Adipocyte (in vitro differentiated cells): ENCODE measurements around the gene SART3.
"Not testable (repeated sequence)": the region's sequence is repeated elsewhere in the genome, so short reads cannot be mapped to it uniquely, and the experiment has no call there.

ENCODE experiments used
- DNase-seq: peaks from one replicate; pipeline ENCODE4 v3.0.0-alpha.2; 2015; ENCODE audit warnings: low read depth
- H3K27me3 ChIP-seq: replicated peaks from 2 replicates; pipeline ENCODE4 v1.7.0; 2013; ENCODE audit warnings: mild to moderate bottlenecking, low read length, moderate library complexity; ENCODE audit not compliant: control insufficient read depth, insufficient read depth
- H3K36me3 ChIP-seq: 2 replicates; pipeline ENCODE4 v1.7.0; 2013; ENCODE audit warnings: low read length, mild to moderate bottlenecking, moderate library complexity; ENCODE audit not compliant: control insufficient read depth, insufficient read depth, severe bottlenecking
- H3K4me1 ChIP-seq: 2 replicates; pipeline ENCODE4 v1.7.0; 2013; ENCODE audit warnings: mild to moderate bottlenecking, low read length, moderate library complexity; ENCODE audit not compliant: control insufficient read depth, insufficient read depth
- H3K4me3 ChIP-seq: 2 replicates; pipeline ENCODE4 v1.7.0; 2013; ENCODE audit warnings: mild to moderate bottlenecking, low read length, moderate library complexity
- H3K9ac ChIP-seq: 2 replicates; pipeline ENCODE4 v1.7.0; 2013; ENCODE audit warnings: mild to moderate bottlenecking, low read length, moderate library complexity
- H3K9me3 ChIP-seq: 2 replicates; pipeline ENCODE4 v1.7.0; 2013; ENCODE audit warnings: mild to moderate bottlenecking, low read length, moderate library complexity; ENCODE audit not compliant: control insufficient read depth

Gene SART3

DNA sequence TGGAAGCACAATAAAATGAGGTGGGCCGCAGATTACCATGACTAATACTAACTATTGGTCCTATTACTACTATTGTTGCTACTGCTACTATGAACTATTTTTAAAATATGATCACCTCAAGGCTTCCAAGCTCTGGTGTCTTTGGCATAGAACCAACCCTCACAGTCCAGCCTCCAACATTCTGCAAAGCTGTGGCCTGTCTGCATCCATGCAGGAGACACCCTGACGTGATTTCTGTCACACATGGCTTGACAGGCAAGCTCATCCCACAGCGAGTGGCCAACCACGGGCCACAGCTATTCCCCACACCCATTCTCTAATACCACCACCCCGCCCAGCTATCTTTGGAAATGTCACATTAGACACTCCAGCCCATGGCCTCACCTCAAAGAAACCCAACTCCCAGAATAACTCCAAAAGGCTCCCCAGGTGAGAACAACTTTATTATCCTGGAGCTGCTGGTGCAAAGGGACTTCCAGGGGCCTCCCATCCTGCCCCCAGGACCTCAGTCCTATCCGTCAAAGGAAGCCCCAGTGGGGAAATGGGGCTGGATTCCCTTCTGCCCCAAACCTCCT, 15.8 kb upstream of the SART3 start:
- Histone ChIP-seq H3K9me3 (no peaks in the 10 kb centered on the region), H3K36me3 (no peaks in the 10 kb centered on the region), H3K4me3 (no peak overlapping the region), H3K9ac (peak overlapping the region; percentile 69), H3K27me3 (no peaks in the 10 kb centered on the region), H3K4me1 (peaks cover 46% of the 10 kb centered on the region)
- no peak for DNase-seq

DNA sequence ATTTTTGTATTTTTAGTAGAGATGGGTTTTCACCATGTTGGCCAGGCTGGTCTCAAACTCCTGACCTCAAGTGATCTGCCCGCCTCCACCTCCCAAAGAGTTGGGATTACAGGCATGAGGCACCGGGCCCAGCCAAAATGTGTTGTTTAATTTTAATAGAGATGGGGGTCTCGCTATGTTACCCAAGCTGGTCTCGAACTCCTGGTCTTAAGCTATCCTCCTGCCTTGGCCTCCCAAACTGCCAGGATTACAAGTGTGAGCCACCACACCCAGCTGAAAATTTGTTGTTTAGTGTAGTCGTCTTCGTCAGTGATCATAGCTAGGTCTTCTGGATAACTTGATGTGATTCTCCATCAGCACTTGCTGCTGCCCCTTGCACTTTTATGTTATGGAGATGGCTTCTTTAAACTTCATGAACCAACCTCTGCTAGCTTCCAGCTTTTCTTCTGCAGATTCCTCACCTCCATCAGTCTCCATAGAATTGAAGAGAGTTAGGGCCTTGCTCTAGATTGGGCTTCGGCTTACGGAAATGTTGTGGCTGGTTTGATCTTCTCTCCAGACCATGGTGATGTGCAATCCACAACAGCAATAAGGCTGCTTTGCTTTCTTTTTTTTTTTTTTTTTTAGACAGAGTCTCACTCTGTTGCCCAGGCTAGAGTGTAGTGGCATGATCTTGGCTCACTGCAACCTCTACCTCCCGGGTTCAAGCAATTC, 14.4 kb upstream of the SART3 start:
- Histone ChIP-seq H3K27me3 (no peaks in the 10 kb centered on the region), H3K4me3 (no peak overlapping the region), H3K36me3 (no peaks in the 10 kb centered on the region), H3K9me3 (no peaks in the 10 kb centered on the region), H3K9ac (no peak overlapping the region), H3K4me1 (peaks cover 41% of the 10 kb centered on the region)
- DNase-seq, result no peak

DNA sequence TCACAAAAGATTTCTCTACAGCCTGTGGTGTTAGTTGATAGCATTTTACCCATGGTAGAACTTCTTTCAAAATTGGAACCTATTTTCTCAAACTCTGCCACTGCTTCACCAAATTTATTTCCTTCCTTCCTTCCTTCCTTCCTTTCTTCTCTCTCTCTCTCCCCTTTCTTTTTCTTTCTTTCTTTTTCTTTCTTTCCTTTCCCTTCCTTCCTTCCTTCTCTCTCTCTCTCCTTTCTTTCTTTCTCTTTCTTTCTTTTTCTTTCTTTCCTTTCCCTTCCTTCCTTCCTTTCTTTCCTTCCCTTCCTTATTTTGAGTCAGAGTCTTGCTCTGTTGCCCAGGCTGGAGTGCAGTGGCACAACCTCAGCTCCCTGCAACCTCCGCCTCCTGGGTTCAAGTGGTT, 13.3 kb upstream of the SART3 start:
- H3K4me3 ChIP-seq, H3K36me3 ChIP-seq, H3K27me3 ChIP-seq, H3K9ac ChIP-seq, H3K9me3 ChIP-seq, DNase-seq: not testable (repeated sequence)
- H3K4me1 ChIP-seq, result peaks cover 31% of the 10 kb centered on the region

DNA sequence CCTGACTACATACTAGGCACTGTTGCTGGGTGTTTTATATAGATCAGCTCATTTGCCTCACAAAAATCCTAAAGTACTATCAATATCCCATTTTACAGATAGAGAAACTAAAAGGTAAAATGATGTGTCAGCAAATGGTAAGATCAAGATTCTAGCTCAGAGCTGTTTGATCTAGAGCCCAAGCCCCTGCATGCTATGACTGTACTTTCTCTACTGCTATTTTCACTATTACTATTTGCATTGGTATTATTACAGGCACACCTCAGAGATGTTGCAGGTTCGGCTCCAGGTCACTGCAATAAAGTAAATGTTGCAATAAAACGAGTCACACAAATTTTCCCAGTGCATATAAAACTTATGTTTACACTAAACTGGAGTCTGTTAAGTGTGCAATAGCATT, 12.3 kb upstream of the SART3 start:
- H3K9me3 ChIP-seq, result no peaks in the 10 kb centered on the region
- H3K4me1 ChIP-seq, result peaks cover 27% of the 10 kb centered on the region
- DNase-seq, result no peak
- peaks cover 15% of the 10 kb centered on the region for H3K36me3 ChIP-seq
- H3K4me3 ChIP-seq, result no peak overlapping the region
- H3K9ac ChIP-seq, result peak overlapping the region; percentile 4
- H3K27me3 ChIP-seq, result no peaks in the 10 kb centered on the region

- peaks cover 25% of the 10 kb centered on the region for H3K36me3 ChIP-seq
- no peak overlapping the region for H3K4me3 ChIP-seq
- no peaks in the 10 kb centered on the region for H3K27me3 ChIP-seq
- H3K9me3 ChIP-seq, result no peaks in the 10 kb centered on the region
- no peak overlapping the region for H3K9ac ChIP-seq
- H3K4me1 ChIP-seq, result peaks cover 37% of the 10 kb centered on the region
- no peak for DNase-seq
Measured at GRCh38 chr12:108572166-108572790, 11.3 kb upstream of the SART3 start.

DNA sequence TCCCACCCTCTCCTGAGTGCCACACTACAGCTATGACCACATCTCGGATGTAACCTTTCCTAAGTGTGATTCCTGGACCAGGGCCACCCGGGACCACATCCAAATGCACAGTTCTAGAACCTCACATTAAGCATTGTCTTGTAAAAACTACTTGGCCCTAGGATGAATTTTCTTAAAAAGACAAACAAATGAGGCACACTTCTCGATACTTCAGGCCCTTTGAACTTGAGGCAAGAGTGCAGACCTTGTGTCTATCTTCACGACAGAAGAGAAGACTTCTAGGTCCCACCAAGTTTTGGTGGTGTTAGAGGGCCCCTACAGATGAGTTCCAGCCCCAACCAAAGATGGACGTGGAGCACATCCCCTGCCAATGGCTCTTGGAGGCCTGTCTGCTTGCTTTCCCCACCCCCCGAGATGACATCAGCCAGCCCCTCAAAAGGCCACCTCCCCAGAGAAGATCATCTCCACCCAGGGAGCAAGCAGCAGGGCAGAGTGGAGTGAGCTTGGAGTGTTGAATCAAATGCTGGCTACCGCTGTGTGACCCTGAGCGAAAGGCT, 10.7 kb upstream of the SART3 start:
- DNase-seq, result no peak
- Histone ChIP-seq H3K4me3 (no peak overlapping the region), H3K9me3 (no peaks in the 10 kb centered on the region), H3K9ac (no peak overlapping the region), H3K27me3 (no peaks in the 10 kb centered on the region), H3K36me3 (peaks cover 31% of the 10 kb centered on the region), H3K4me1 (peaks cover 39% of the 10 kb centered on the region)

DNA sequence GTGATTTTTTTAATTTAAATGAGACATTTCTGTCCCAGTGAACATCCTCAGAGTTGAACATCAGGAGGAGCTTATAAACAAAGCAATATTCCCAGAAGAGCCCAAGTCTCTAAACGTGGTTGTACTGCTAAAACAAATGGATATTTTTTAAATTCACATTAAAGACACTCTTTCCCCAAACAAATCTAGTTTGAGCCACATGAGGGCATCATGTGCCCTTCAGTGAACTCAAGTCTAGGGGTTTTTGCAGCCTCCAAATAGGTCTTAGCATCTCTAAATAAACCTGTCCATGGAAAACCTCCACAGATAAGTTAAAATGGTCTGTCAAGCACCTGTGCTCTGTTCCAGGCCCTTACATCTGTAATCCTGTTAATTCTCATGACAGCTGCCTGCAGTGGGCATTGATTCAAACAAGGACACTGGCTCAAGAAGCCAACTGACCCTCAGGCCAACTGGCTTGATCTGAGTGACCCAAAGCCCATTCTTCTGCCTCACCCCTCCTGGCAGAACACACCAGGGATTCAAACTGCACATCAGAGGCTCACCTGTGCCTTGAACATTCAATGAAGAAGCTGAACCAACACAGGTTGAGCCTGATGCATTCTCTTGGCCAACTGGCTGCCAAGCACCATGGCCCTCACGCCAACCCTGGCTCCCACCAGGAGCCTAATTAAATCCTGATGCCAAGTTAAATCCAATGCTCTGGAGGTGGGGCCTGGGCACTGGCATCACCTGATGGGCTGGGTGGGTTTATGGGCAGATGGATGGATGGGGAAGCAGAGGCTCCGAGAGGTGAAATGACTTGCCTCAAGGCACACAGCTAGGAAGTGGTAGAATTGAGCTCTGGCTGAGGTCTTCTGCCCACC, 10.0 kb upstream of the SART3 start:
- H3K4me1 ChIP-seq, result peaks cover 39% of the 10 kb centered on the region
- peak; percentile 78 for DNase-seq
- no peaks in the 10 kb centered on the region for H3K27me3 ChIP-seq
- no peaks in the 10 kb centered on the region for H3K9me3 ChIP-seq
- peak overlapping the region; percentile 56 for H3K9ac ChIP-seq
- no peak overlapping the region for H3K4me3 ChIP-seq
- H3K36me3 ChIP-seq, result peaks cover 36% of the 10 kb centered on the region

GRCh38 chr12:108568338-108569154, 7.6 kb upstream of the SART3 start:
- H3K36me3 ChIP-seq, result peaks cover 56% of the 10 kb centered on the region
- no peaks in the 10 kb centered on the region for H3K9me3 ChIP-seq
- peak overlapping the region; percentile 99 for H3K9ac ChIP-seq
- peaks cover 60% of the 10 kb centered on the region for H3K4me1 ChIP-seq
- no peaks in the 10 kb centered on the region for H3K27me3 ChIP-seq
- no peak for DNase-seq
- H3K4me3 ChIP-seq, result no peak overlapping the region

DNA sequence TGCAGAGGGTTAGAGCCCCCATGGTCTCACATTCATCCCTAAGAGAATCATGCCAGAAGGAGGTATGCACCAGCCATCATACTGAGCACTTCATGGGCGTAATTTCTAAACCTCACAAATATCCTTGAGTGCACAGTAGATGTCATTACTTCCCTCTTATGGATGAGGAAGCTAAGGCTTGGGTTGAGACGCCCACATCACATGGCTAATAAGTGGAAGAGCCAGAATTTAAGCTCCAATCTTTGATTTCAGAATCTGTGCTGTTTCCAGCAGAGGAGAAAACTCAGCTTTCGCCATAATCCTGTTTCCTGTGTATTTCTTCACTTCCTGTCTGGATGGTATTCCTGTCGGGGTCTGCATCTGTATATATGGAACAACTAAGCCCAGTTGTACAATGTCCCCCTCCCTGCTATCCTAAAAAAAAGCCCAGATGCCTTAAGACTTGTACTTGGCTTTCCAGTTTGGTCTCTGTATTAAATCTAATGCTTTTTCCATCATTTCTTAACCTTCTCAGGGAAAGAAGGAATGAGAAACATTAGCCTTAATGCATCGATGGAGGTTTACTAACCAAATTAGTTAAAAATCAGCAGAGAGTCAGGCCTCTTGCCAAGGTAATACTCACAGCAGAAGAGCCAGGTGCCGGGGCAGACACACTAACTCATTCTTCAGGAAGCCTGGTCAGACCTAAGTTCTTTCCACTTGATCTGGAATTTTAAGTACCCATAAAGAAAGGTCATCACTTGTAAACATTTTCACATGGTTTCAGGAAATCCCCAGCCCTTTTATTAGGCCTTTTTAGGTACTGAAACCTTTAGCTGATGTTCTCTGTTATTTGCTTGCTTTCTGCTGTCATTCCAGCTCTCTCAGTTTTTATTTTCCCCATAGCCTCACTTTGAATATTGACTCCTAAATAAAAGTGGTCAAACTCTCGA, 6.7 kb upstream of the SART3 start:
- Histone ChIP-seq H3K36me3 (peaks cover 56% of the 10 kb centered on the region), H3K27me3 (no peaks in the 10 kb centered on the region), H3K9ac (peak overlapping the region; percentile 99), H3K4me3 (no peak overlapping the region), H3K9me3 (no peaks in the 10 kb centered on the region), H3K4me1 (peaks cover 57% of the 10 kb centered on the region)
- DNase-seq, result no peak

GRCh38 chr12:108566452-108566851, 5.5 kb upstream of the SART3 start:
- Histone ChIP-seq H3K4me3 (no peak overlapping the region), H3K9me3 (no peaks in the 10 kb centered on the region), H3K27me3 (no peaks in the 10 kb centered on the region), H3K9ac (peak overlapping the region; percentile 99), H3K4me1 (peaks cover 60% of the 10 kb centered on the region), H3K36me3 (peaks cover 56% of the 10 kb centered on the region)
- no peak for DNase-seq
